K562 (cell line): ENCODE data around the gene SLC26A2. TPM values are rescaled to one million over a fixed set of nuclear protein-coding genes. Genes with fewer than 3 reads are reported as not detected.

ENCODE experiments used
- ARID1B ChIP-seq: fragments of 450-650 bp; IDR thresholded peaks from 2 replicates; pipeline ENCODE4 v1.6.1; 2016; ENCODE audit warnings: antibody characterized with exemption, mild to moderate bottlenecking, inconsistent platforms
- BRD9 ChIP-seq: fragments of 450-650 bp; IDR thresholded peaks from 2 replicates; pipeline ENCODE4 v1.6.1; 2018; ENCODE audit warnings: low read depth; ENCODE audit not compliant: partially characterized antibody
- DACH1 ChIP-seq: fragments of 450-650 bp; IDR thresholded peaks from 2 replicates; pipeline ENCODE4 v1.6.1; 2018; ENCODE audit not compliant: partially characterized antibody
- EZH2 ChIP-seq: IDR thresholded peaks from 2 replicates; pipeline ENCODE4 v1.6.1; 2012; ENCODE audit warnings: low read depth, mild to moderate bottlenecking, inconsistent platforms, low read length, borderline replicate concordance
- FOXM1 ChIP-seq, 2 experiments: fragments of 450-650 bp in 1 of 2; sonication (generic) in 1 of 2; formaldehyde crosslinking in 1 of 2; IDR thresholded peaks; 2 replicates each; pipeline versions ENCODE4 v1.6.1 to v1.9.0; 2017 to 2022; ENCODE audit warnings: low read depth in 2 of 2, mild to moderate bottlenecking in 2 of 2, missing genetic modification reagents in 1 of 2, moderate library complexity in 1 of 2
- HDAC1 ChIP-seq, 2 experiments: fragments of 450-650 bp; IDR thresholded peaks; 2 replicates each; pipeline ENCODE4 v1.6.1; 2016 to 2017; ENCODE audit warnings: inconsistent platforms in 1 of 2, mild to moderate bottlenecking in 1 of 2, moderate library complexity in 1 of 2
- MIER1 ChIP-seq: fragments of 450-650 bp; IDR thresholded peaks from 2 replicates; pipeline ENCODE4 v1.6.1; 2016; ENCODE audit warnings: antibody characterized with exemption, mild to moderate bottlenecking, low read depth
- OTX1 ChIP-seq: fragments of 450-650 bp; formaldehyde crosslinking; IDR thresholded peaks from 2 replicates; pipeline ENCODE4 v1.4.0; 2022; ENCODE audit warnings: mild to moderate bottlenecking
- RFX5 ChIP-seq: IDR thresholded peaks from 2 replicates; pipeline ENCODE4 v1.6.1; 2011; ENCODE audit warnings: low read depth, mild to moderate bottlenecking, improper control_type of control experiment, low read length
- SOX6 ChIP-seq: fragments of 450-650 bp; IDR thresholded peaks from 2 replicates; pipeline ENCODE4 v1.6.1; 2014; ENCODE audit warnings: mild to moderate bottlenecking
- TBL1XR1 ChIP-seq, 2 experiments: IDR thresholded peaks; 2 replicates each; pipeline ENCODE4 v1.6.1; 2012; ENCODE audit warnings: improper control_type of control experiment in 2 of 2, low read length in 2 of 2, mild to moderate bottlenecking in 1 of 2
- U2AF1 ChIP-seq: fragments of 200-400 bp; formaldehyde crosslinking; optimal IDR thresholded peaks from 2 replicates; pipeline ENCODE3; 2017; ENCODE audit warnings: mild to moderate bottlenecking, low read depth, low read length, moderate library complexity
- XRCC3 ChIP-seq: fragments of 450-650 bp; IDR thresholded peaks from 2 replicates; pipeline ENCODE4 v1.6.1; 2017; ENCODE audit warnings: mild to moderate bottlenecking, moderate library complexity
- ZNF24 ChIP-seq: fragments of 450-650 bp; IDR thresholded peaks from 2 replicates; pipeline ENCODE4 v1.6.1; 2016
- ZNF253 ChIP-seq: fragments of 250-450 bp; sonication (Bioruptor Pico); conservative IDR thresholded peaks from 2 replicates; pipeline ENCODE4 v1.6.1; 2021; ENCODE audit warnings: mild to moderate bottlenecking
- ZNF354B ChIP-seq: fragments of 250-450 bp; sonication (Bioruptor Pico); IDR thresholded peaks from 2 replicates; pipeline ENCODE4 v1.4.0; 2020
- ZNF764 ChIP-seq: fragments of 250-450 bp; sonication (Bioruptor Pico); IDR thresholded peaks from 2 replicates; pipeline ENCODE4 v1.4.0; 2020; ENCODE audit warnings: low read depth, mild to moderate bottlenecking, moderate library complexity
- polyA plus RNA-seq, 8 experiments: library from polyadenylated mRNA; depleted of rRNA in 4 of 8; stranded (reverse) in 5 of 8; unstranded in 3 of 8; fragments of >200 nt; fragmentation: Nextera tagmentation in 2 of 8; fragmentation: Illumina TruSeq in 1 of 8; extraction: Ambion mirVana in 2 of 8; extraction: Trizol in 1 of 8; gene quantifications; 2 replicates each; pipeline versions ENCODE4 v1.2.1 to v1.2.3, GENCODE V29; 2011 to 2014; ENCODE audit warnings: inconsistent platforms in 1 of 8, missing spikeins in 1 of 8
- total RNA-seq, 7 experiments: library from RNA; depleted of rRNA in 6 of 7; stranded (reverse); fragments of >200 nt in 6 of 7; fragmentation: Illumina TruSeq in 2 of 7; extraction: Trizol in 2 of 7; gene quantifications; 2 replicates each; pipeline versions ENCODE4 v1.2.1 to v1.2.3, GENCODE V29; 2011 to 2021; ENCODE audit warnings: low replicate concordance in 1 of 7
- TF ChIP-seq, protein P1 (sequence below): fragments of 450-650 bp; IDR thresholded peaks from 2 replicates; pipeline ENCODE4 v1.6.1; 2016; ENCODE audit warnings: mild to moderate bottlenecking
- TF ChIP-seq, protein P2 (sequence below): sonication (generic); formaldehyde crosslinking; IDR thresholded peaks from 2 replicates; pipeline ENCODE4 v1.8.0; 2022; ENCODE audit warnings: mild to moderate bottlenecking, missing genetic modification reagents

Gene SLC26A2
- total and polyA plus RNA-seq, 9 of the 15 experiments (the other 6 are each of a cell fraction or from before 2014, with no cell fraction given), result 1.1 to 6.3 (median 3.6) TPM

DNA sequence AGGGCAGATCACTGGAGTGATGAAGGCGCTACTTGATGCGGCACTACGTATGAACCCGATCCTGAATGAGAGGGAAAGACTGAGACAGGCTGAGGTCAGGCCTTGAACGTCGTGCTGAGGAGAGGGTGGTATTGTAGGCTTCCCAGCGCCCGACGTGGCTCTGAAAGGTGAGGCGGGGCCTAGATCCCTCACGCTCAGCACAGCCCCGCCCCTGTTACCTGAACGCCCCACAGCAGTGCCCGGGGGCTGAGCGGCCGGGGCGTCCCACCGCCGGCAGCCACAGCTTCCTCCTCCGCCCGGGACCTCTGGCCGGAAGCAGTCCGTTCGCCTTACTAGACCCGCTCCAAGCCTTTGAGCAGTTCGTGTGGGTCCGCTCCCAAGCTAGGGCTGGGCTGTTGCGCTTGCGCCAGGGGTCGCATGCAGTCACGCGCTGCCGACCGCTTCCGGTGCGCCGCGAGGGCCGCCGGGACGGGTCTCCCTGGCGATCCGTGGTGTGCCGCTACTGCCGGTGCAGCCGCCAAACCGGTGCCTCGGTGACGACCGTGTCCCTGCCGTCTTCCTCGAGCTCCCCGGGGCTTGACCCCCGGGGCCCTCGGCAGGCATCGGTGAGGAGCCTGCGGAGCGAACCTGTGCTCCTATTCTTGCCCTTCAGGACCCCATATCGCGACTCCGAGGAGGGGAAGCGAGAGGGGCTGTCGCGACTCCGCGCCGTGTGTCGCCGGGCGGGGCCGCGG, 39.9 kb downstream of the SLC26A2 start, which contains the start of the genes HMGXB3 and TIGD6 (continued):
- TF ChIP-seq OTX1 (no peak), U2AF1 (no peak), EZH2 (no peak), TBL1XR1 (IDR thresholded peaks at IDR 0.05; ENCODE audit: low read length in 2 of 2) (peak in 1 of 2 experiments; percentile 76; a peak in 1 of 4 replicates), ZNF764 (CRISPR knock-in tag) (no peak), DACH1 (no peak), XRCC3 (no peak), RFX5 (no peak; the same call in 1 of the 2 replicates), FOXM1 (IDR thresholded peaks at IDR 0.05; ENCODE audit: low read depth) (no peak), FOXM1 (CRISPR knock-in tag; IDR thresholded peaks at IDR 0.05; ENCODE audit: low read depth) (no peak; the same call in 1 of the 2 replicates), SOX6 (peak; percentile 55; the same call in 1 of the 2 replicates), ZNF354B (no peak), HDAC1 (IDR thresholded peaks at IDR 0.05) (peak in 1 of 2 experiments; percentile 70; a peak in 2 of 4 replicates), ZNF253 (no peak), BRD9 (no peak), ARID1B (no peak), ZNF24 (no peak), MIER1 (no peak)
- TF ChIP-seq, protein P1, sequence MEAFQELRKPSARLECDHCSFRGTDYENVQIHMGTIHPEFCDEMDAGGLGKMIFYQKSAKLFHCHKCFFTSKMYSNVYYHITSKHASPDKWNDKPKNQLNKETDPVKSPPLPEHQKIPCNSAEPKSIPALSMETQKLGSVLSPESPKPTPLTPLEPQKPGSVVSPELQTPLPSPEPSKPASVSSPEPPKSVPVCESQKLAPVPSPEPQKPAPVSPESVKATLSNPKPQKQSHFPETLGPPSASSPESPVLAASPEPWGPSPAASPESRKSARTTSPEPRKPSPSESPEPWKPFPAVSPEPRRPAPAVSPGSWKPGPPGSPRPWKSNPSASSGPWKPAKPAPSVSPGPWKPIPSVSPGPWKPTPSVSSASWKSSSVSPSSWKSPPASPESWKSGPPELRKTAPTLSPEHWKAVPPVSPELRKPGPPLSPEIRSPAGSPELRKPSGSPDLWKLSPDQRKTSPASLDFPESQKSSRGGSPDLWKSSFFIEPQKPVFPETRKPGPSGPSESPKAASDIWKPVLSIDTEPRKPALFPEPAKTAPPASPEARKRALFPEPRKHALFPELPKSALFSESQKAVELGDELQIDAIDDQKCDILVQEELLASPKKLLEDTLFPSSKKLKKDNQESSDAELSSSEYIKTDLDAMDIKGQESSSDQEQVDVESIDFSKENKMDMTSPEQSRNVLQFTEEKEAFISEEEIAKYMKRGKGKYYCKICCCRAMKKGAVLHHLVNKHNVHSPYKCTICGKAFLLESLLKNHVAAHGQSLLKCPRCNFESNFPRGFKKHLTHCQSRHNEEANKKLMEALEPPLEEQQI, result no peak
- TF ChIP-seq, protein P2, sequence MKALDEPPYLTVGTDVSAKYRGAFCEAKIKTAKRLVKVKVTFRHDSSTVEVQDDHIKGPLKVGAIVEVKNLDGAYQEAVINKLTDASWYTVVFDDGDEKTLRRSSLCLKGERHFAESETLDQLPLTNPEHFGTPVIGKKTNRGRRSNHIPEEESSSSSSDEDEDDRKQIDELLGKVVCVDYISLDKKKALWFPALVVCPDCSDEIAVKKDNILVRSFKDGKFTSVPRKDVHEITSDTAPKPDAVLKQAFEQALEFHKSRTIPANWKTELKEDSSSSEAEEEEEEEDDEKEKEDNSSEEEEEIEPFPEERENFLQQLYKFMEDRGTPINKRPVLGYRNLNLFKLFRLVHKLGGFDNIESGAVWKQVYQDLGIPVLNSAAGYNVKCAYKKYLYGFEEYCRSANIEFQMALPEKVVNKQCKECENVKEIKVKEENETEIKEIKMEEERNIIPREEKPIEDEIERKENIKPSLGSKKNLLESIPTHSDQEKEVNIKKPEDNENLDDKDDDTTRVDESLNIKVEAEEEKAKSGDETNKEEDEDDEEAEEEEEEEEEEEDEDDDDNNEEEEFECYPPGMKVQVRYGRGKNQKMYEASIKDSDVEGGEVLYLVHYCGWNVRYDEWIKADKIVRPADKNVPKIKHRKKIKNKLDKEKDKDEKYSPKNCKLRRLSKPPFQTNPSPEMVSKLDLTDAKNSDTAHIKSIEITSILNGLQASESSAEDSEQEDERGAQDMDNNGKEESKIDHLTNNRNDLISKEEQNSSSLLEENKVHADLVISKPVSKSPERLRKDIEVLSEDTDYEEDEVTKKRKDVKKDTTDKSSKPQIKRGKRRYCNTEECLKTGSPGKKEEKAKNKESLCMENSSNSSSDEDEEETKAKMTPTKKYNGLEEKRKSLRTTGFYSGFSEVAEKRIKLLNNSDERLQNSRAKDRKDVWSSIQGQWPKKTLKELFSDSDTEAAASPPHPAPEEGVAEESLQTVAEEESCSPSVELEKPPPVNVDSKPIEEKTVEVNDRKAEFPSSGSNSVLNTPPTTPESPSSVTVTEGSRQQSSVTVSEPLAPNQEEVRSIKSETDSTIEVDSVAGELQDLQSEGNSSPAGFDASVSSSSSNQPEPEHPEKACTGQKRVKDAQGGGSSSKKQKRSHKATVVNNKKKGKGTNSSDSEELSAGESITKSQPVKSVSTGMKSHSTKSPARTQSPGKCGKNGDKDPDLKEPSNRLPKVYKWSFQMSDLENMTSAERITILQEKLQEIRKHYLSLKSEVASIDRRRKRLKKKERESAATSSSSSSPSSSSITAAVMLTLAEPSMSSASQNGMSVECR (CRISPR knock-in tag), result peak; percentile 85
